ENCODE measurements around the gene PLSCR2.

DNA sequence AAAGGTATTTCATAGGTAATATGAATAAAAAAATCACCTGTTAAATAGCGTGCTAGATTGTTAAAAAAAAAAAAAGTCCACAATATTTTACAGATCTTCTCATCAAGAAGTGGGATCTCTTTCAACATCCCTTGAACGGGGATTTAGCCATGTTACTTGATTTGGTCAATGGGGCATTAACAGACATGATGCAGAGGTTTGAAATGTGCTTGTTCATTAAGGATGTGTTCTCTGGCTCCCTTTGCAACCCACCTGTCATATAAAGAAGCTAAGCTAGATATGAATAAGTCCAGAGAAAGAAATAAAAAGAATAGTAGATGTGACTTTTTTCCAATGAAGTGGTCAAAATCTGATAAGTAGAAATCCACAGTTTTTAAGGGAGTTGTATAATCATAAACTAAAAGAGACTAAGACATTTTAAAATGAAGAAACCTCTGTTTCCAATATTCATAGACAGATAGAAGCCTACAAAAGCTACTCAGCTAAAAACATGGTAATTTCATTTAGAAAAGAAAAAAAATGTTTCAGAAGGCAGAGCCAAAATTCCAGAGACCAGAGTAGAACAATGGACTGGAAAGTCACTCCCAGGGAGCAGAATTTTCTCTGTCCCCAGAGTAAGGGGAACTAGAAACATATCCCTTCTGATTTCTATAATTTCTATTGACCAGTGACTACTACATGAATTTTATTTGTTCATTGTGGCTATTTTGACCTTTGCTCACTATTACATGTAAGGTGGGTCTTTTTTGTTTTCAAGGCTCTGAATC is 79.2 kb downstream of the PLSCR2 start:
- TF ChIP-seq POLR2AphosphoS5 (IDR thresholded peaks at IDR 0.05; ENCODE audit: borderline replicate concordance, low read depth, low read length), result no peak
- TF ChIP-seq EZH2 (IDR thresholded peaks at IDR 0.05), result no peak
- no peak for TF ChIP-seq FOXP2 (optimal IDR thresholded peaks at IDR 0.05; ENCODE audit: control extremely low read depth, extremely low read length, insufficient read depth)
